ENCODE measurements around the gene PCDHGA4.
"Not testable (repeated sequence)": the region's sequence is repeated elsewhere in the genome, so short reads cannot be mapped to it uniquely, and the experiment has no call there.

The PCDHGA4 gene

DNA sequence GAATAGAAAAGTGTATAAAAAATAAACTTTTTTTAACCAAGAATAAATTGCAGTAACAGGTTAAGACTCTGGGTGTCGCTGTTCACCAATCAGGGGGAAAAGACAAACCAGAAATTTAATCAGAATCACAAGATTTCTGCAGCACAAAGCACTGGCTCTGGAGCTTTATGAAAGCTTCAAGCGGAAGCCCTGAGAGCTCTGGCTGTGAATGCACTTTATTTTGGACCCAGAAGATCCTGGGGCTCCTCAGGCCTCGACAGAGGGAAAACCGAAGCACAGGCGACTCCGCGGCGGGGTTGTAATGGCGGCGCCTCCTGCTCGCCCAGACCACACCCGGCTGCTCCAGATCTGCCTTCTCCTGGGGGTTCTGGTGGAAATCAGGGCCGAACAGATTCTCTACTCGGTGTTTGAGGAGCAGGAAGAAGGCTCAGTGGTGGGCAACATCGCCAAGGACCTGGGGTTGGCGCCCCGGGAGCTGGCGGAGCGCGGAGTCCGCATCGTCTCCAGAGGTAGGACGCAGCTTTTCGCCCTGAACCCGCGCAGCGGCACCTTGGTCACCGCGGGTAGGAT lies at the start of gene PCDHGA4:
PCDHGA4 (plus strand) TSS at position 122 of the 570 bp plus-strand sequence; CDS start at position 209, 87 bp downstream.
- DNase-seq (ENCODE audit: low spot score): no peak

DNA sequence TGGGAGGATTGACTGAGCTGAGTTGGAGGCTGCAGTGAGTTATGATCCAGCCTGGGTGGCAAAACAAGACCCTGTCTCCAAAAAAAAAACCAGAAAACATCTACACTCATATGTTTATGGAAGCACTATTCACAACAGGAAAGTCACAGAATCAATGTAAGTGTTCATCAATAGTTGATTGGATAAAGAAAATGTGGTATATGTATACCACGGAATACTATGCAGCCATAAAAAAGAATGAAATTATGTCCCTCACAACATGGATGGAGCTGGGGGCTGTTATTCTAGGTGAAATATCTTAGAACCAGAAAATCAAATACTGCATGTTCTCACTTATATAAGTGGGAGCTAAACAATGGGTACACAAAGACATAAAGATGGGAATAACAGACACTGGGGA lies 48.2 kb upstream of the PCDHGA4 start:
- no peak for DNase-seq (ENCODE audit: low spot score)

DNA sequence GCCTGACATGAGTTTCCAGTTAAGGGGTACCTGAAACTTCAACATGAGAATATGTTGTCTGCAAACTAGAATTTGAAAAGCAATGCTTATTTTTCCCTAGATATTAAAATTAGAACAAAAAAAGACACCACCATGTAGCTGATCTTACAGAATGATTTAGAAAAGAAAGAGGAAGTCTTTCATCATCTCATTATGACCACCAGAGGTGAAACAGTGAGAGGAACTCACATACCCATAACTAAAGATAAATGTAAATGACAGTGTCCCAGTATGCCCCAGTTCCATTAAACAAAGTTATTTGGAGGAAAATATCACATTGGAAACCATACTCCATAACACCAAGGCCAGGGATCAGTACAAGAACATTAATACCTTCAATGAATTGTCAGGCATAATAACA lies 41.1 kb upstream of the PCDHGA4 start:
- DNase-seq (ENCODE audit: low spot score): no peak

DNA sequence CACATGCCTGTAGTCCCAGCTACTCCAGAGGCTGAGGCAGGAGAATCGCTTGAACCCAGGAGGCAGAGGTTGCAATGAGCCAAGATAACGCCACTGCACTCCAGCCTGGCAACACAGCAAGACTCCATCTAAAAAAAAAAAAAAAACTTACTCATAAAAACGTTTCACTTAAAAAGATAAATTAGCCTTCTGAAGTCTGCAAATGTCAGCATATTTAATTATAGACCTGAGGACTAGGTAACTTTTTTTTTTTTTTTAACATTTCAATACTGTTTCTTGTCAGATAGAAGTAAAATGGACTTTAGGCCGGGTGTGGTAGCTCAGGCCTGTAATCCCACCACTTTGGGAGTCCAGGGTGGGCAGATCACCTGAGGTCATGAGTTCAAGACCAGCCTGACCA lies 37.9 kb upstream of the PCDHGA4 start:
- not testable (repeated sequence) for DNase-seq (ENCODE audit: low spot score)

DNA sequence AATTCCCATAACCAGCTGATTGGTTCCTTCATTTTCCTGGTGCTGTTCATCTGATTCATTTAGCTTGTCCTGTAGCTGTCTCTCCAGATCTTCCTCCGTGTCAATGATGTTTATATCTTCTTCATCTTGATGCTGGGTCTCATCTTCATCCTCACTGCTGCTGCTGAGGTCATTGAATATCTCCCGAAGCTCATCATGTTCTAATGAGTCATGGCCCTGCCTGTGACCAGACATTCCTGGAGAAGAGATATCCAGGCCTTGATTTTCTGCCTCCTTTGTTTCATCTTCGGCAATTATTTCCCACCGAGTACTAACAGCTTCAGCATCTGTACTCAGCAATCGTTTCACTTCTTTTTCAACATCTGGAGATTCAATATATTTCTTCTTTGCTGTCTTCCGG lies 35.6 kb upstream of the PCDHGA4 start:
- no peak for DNase-seq (ENCODE audit: low spot score)

DNA sequence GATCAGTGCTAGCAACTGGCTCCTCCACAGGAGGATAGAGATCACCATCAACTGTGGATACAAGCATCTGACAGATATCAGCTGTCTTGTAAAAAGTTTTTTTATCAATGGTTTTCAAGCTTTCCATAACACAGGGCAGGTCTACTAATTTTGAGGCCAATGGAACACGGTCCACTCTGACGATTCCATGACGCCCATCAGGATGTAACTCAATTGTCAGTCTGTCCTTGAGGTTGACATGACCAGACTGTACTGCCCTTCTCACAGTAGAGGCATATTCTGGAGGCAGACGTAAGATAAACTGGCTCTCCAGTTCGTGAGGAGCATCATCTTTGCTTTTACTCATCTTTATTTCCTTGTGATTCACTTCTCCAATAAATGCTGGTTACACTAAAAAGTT lies 35.1 kb upstream of the PCDHGA4 start:
- no peak for DNase-seq (ENCODE audit: low spot score)

DNA sequence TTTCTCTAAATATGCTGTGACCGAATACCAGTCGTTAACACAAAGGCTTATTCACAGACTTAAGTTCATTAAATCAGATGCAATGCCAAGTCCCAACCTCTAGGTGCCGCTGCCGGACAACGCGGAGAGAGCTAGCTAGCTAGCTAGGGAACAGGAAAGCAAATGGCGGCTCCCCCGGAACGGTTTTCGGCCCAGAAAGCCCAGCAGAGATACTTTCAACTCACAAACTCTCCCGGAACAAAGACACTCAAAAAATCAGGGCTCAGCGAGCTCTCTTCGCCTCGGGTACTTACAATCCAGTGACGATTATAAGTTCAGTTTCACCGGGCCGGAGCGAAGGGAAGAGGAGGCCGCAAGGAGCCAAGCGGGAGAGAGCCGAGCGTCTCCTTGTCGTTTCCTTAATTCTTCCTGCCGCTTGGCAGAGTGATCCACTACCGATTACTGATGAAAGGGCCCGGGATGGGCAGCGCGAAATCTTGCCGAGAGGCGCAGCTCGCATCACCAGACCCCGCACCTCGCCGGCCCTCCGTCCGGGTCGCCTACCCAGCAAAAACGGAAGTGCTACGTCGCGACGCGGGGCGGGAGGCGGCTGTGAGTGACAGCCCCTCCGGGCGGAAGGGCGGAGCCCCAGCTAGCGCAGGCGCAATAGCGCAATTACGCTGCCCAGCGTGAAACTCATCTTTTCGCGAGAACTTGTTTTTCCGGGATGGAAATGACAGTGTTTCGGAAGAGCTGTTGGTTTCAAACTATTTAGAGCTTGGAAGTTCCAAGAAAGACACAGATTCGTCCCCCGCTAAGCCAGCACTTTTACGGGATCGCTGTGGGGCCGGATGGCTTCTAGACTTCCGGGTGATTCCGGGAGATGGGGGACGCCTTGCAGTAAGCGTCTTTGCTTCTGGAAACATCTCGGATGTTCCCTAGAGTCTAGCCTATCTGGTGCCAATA lies 34.3 kb upstream of the PCDHGA4 start, which contains the start of gene TAF7:
TAF7 (minus strand) TSS at position 560 of the 945 bp plus-strand sequence. CDS start 740 bp downstream, outside the sequence.
- peak; percentile 91 for DNase-seq (ENCODE audit: low spot score)

DNA sequence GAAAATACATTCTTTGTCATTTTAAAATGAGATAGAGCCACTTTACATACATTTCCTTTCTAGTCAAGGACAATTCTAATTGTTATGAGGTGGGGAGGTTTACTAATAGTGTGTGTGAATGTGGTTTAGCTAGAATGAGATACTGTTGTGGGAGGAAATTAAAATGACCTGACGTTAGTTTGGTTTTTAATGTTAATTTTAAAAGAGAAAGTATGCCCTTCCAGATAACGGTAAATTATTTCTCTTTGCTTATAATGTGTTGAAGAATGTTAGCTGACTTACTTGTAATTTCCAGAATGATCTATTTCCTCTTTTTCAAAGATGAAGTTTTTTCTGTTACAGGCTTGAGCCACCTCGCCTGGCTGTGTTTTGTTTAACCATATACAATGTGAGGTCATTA lies 32.6 kb upstream of the PCDHGA4 start:
- DNase-seq (ENCODE audit: low spot score): no peak

DNA sequence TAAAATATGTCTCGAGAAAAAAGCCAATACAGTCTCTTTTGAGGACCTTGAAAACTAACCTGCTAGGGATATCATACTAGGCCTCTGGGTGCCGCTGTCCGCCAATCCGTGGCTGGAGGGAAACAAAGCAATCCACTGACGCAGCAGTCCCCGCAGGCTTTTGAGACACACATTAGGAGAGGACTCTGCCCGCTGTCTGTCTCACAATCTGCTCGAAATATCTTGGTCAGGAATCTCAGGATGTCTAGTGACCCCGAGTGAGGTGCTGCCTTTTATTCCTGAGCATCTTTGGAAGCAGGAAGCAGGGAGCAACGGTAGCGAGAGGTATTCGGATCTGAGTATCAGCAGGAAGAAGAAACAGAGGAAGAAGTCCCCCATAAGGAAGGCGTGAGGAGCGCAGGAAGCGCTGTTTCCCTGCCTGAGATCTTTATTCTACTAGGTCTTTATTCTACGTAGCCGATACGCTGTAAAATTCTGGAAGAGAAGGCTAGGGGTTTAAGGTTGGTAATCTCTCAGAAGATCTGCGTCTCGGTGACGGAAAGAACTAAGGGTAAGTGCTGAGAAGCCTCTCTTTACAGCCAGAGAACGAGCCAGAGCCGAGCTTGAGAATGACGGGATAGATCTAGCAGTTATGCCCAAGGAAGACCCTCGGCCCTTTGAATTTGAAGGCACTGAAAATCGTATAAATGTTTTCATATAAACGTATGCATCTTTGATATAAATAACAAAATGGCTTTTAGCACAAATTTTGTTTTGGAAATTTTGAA lies 28.6 kb upstream of the PCDHGA4 start:
- DNase-seq (ENCODE audit: low spot score): peak; percentile 80

DNA sequence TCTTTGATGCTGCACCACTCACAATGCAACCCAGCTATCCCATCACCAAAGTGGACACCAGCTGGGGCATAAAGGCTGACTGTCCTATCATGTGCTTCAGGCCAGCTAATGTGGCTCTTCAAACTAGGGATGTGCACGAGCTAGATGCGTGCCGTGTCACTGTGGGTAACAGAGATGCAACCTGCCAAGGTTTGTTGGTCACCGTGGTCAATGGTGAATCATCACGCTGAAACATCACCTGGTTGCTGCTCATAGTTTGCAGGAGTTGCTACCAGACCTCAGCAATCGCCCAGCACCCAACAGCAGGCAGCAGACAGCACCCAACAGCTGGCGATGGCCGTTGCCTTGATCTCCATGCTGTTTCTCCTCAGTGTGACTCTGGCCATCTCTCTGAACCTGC lies 26.6 kb upstream of the PCDHGA4 start:
- DNase-seq (ENCODE audit: low spot score): no peak

DNA sequence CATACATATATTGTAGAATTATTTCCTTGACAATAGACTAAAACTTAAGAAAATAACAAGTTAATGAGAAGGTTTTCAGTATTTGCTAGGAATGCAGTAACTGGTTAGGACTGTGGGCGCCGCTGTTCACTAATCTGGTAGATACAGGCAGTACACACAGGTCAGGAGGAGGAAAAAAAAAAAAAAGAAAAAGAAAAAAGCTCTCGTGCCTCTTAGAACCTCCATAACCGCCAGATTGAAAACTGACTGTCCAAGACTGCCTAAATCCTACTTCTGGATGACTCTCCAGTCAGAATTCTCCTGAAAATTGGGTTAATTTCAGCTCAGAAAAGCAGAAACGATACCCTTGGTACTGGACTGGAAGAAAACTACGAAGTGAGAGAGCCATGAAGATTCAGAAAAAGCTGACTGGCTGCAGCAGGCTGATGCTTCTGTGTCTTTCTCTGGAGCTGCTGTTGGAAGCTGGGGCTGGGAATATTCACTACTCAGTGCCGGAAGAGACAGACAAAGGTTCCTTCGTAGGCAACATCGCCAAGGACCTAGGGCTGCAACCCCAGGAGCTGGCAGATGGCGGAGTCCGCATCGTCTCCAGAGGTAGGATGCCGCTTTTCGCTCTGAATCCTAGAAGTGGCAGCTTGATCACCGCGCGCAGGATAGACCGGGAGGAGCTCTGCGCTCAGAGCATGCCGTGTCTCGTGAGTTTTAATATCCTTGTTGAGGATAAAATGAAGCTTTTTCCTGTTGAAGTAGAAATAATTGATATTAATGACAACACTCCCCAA lies 24.3 kb upstream of the PCDHGA4 start, which contains the start of gene PCDHGA1:
PCDHGA1 (plus strand) TSS at position 216 of the 782 bp plus-strand sequence.
- DNase-seq (ENCODE audit: low spot score): no peak

DNA sequence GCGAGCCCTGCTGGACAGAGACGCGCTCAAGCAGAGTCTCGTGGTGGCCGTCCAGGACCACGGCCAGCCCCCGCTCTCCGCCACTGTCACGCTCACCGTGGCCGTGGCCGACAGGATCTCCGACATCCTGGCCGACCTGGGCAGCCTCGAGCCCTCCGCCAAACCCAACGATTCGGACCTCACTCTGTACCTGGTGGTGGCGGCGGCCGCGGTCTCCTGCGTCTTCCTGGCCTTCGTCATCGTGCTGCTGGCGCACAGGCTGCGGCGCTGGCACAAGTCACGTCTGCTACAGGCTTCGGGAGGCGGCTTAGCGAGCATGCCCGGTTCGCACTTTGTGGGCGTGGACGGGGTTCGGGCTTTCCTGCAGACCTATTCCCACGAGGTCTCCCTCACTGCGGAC lies 22.2 kb upstream of the PCDHGA4 start:
- DNase-seq (ENCODE audit: low spot score): not testable (repeated sequence)

DNA sequence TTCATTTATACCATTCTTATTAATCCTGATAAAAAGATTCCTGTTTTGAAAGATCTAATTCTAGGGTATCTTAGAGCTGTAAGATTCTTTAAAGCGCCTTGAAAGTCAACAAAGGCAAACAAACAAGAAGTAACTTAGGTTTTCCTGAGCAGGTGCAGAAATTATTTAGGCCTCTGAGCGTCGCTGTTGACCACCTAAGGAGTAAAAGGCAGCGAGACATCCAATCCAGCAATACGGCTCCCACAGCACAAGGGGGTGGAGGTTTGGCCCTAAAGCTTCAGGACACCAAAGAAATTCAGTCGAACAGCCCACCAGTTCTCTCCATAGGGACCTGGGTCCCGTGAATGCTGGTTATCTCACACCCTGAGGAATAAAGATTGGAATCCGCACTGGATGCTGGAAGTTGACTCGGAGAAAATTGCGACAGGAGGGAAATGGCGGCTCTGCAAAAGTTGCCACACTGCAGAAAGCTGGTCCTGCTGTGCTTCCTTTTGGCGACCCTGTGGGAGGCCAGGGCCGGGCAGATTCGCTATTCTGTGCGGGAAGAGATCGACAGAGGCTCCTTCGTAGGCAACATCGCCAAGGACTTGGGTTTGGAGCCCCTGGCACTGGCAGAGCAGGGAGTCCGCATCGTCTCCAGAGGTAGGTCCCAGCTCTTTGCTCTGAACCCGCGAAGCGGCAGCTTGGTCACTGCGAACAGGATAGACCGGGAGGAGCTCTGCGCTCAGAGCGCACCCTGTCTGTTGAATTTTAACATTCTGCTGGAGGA lies 16.1 kb upstream of the PCDHGA4 start, which contains the start of gene PCDHGA2:
PCDHGA2 (plus strand) TSS at position 223 of the 769 bp plus-strand sequence.
- no peak for DNase-seq (ENCODE audit: low spot score)

DNA sequence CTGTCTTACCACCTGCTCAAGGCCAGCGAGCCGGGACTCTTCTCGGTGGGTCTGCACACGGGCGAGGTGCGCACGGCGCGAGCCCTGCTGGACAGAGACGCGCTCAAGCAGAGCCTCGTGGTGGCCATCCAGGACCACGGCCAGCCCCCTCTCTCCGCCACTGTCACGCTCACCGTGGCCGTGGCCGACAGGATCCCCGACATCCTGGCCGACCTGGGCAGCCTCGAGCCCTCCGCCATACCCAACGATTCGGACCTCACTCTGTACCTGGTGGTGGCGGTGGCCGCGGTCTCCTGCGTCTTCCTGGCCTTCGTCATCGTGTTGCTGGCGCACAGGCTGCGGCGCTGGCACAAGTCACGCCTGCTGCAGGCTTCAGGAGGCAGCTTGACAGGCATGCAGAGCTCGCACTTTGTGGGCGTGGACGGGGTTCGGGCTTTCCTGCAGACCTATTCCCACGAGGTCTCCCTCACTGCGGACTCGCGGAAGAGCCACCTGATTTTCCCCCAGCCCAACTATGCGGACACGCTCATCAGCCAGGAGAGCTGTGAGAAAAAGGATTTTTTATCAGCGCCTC lies 14.0 kb upstream of the PCDHGA4 start:
- DNase-seq (ENCODE audit: low spot score): not testable (repeated sequence)

DNA sequence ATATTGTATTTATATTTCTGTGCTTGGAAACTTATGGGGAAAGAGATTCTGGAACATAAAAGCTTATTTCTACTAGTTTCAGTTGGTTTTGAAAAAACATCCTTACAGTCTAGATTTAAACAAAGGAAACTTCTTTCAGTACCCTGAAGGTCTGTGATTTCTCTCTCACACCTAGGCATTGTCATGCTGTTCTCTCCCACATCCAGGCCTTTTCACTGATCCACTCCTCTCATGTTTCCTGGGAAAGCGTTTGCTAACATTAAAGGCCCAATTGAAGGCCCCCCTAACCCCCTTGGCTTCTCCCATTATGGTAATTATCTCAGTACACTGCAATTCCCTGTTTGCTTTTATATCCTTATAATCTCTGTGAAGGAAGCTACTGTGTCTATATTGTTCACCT lies 12.0 kb upstream of the PCDHGA4 start:
- DNase-seq (ENCODE audit: low spot score): no peak

DNA sequence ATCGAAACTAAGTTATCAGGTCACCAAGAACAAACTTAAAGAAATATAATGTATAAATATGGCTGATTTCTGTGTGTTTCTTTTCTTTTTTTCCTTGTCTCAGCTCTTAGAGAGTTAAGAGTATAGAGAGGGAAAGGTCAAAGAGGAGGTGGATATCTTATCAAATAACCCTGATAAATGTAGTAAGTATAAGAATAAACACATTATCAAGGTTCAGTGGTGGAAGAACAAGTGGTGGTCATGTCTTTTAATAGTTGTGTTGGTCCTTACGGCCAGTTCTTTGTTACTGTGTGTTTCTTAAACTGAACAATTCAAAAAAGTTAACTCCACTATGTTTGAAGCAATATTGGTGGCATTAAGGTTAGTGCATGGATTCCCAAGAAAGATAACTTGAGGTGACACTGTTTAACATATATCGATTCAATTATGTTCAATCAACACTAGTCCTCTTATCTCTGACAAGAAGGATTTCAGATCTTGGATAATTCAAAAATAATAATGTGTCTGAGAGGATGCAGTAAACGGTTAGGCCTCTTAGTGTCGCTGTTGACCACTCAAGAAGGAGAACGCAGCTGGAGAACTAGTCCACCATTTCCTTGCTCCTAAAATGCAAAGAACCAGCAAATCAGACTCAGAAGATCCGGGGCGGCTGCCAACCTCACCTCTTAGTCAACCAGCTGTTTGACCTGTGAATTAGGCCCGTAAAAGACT lies 11.4 kb upstream of the PCDHGA4 start, which contains the start of gene PCDHGA3:
PCDHGA3 (plus strand) TSS at position 588 of the 711 bp plus-strand sequence. CDS start 205 bp downstream, outside the sequence.
- no peak for DNase-seq (ENCODE audit: low spot score)

DNA sequence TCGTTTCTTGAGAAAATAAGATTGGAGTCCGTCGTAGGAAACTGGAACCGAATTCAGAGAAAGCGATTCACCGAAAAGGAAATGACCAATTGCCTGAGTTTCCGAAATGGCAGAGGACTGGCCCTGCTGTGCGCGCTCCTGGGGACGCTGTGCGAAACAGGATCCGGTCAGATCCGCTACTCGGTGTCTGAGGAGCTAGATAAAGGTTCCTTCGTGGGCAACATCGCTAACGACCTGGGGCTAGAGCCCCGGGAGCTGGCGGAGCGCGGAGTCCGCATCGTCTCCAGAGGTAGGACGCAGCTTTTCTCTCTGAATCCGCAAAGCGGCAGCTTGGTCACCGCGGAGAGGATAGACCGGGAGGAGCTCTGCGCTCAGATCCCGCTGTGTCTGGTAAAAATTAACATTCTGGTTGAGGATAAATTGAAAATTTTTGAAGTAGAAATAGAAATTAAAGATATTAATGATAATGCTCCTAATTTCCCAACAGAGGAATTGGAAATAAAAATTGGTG lies 10.8 kb upstream of the PCDHGA4 start:
- DNase-seq (ENCODE audit: low spot score): no peak

DNA sequence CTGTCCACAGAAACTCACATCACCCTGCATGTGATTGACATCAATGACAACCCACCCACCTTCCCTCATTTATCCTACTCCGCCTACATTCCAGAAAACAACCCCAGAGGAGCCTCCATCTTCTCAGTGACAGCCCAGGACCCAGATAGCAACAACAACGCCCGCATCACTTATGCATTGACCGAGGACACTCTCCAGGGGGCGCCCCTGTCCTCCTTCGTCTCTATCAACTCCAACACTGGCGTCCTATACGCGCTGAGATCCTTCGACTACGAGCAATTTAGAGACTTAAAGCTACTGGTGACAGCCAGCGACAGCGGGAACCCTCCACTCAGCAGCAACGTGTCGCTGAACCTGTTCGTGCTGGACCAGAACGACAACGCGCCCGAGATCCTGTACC lies 9.5 kb upstream of the PCDHGA4 start:
- DNase-seq (ENCODE audit: low spot score): no peak

DNA sequence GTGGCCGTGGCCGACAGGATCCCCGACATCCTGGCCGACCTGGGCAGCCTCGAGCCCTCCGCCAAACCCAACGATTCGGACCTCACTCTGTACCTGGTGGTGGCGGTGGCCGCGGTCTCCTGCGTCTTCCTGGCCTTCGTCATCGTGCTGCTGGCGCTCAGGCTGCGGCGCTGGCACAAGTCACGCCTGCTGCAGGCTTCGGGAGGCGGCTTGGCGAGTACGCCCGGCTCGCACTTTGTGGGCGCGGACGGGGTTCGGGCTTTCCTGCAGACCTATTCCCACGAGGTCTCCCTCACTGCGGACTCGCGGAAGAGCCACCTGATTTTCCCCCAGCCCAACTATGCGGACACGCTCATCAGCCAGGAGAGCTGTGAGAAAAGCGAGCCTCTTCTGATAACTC lies 8.8 kb upstream of the PCDHGA4 start:
- not testable (repeated sequence) for DNase-seq (ENCODE audit: low spot score)

Measured in globus pallidus (tissue), 1 donor.